HCT116 (cell line): ENCODE data around the gene TACC2. TPM values are rescaled to one million over a fixed set of nuclear protein-coding genes. Genes with fewer than 3 reads are reported as not detected.

Experiments used
- ATAC-seq: fragments of 200-7000 bp; cut with Tn5 transposase; 2 replicates; pipeline ENCODE4 v1.9.1; 2020; ENCODE audit warnings: mild to moderate bottlenecking, moderate library complexity
- BruUV-seq: library from RNA; stranded (reverse); fragments of 400-500 nt; replicated peaks from 2 replicates; lab custom pipeline; 2021; lab: Mats Ljungman, UMichigan
- CTCF ChIA-PET: fragments of 300-600 bp; sonication (Branson Sonifier 250); formaldehyde crosslinking; loops from one replicate; lab custom pipeline; 2021; ENCODE audit warnings: antibody characterized with exemption; lab: Charles Lee
- POLR2A ChIA-PET: fragments of 300-600, 350-600 bp; sonication (Branson Sonifier 250); formaldehyde crosslinking; loops from one replicate; lab custom pipeline; 2021; ENCODE audit warnings: antibody characterized with exemption; lab: Charles Lee
- RAD21 ChIA-PET, 2 experiments: fragments of 300-600 bp; sonication (Branson Sonifier 250); formaldehyde crosslinking; loops; one replicate each; lab custom pipeline; 2023; ENCODE audit warnings: low total read pairs in 2 of 2; ENCODE audit not compliant: uncharacterized antibody in 2 of 2, unreplicated experiment in 2 of 2, low non-redundant PET in 1 of 2; lab: Charles Lee
- DNase-seq: peaks from one replicate; pipeline ENCODE4 v3.0.0-alpha.2; 2010; ENCODE audit warnings: low read depth, low spot score
- H2AFZ ChIP-seq: fragments of 200-600 bp; shearing (Covaris generic), sonication (generic); 2 replicates; pipeline ENCODE4 v1.6.1; 2017; ENCODE audit warnings: low read depth, mixed run types, mixed read lengths, antibody characterized with exemption, low read length; ENCODE audit not compliant: poor library complexity, severe bottlenecking
- H3K27ac ChIP-seq: 2 replicates; pipeline ENCODE4 v1.5.1; 2012; ENCODE audit warnings: low read depth, low read length
- H3K27me3 ChIP-seq: fragments of 200-600 bp; sonication (generic); 2 replicates; pipeline ENCODE4 v1.6.1; 2016; ENCODE audit warnings: mixed run types, low read length, mixed read lengths; ENCODE audit not compliant: insufficient read depth
- H3K36me3 ChIP-seq, 2 experiments: fragments of 200-500 bp in 1 of 2; fragments of 200-600 bp in 1 of 2; sonication (Bioruptor generic) in 1 of 2; sonication (generic) in 1 of 2; 2 replicates each; pipeline versions ENCODE4 v1.5.1 to v1.6.1; 2014 to 2016; ENCODE audit warnings: low read length in 2 of 2, inconsistent platforms in 1 of 2, mixed read lengths in 1 of 2, mixed run types in 1 of 2; ENCODE audit not compliant: insufficient read depth in 2 of 2, control insufficient read depth in 1 of 2
- H3K4me1 ChIP-seq, 2 experiments: fragments of 200-600 bp in 1 of 2; sonication (generic) in 1 of 2; 2 replicates each; pipeline versions ENCODE4 v1.5.1 to v1.6.1; 2012 to 2017; ENCODE audit warnings: low read length in 2 of 2, inconsistent platforms in 1 of 2, mild to moderate bottlenecking in 1 of 2, mixed read lengths in 1 of 2, mixed run types in 1 of 2, moderate library complexity in 1 of 2; ENCODE audit not compliant: insufficient read depth in 2 of 2, control insufficient read depth in 1 of 2
- H3K4me2 ChIP-seq: fragments of 200-600 bp; sonication (generic); 2 replicates; pipeline ENCODE4 v1.6.1; 2017; ENCODE audit warnings: mixed run types, low read length, mixed read lengths
- H3K4me3 ChIP-seq, 2 experiments: fragments of 200-600 bp in 1 of 2; sonication (generic) in 1 of 2; replicated peaks in 1 of 2; 2 replicates each; pipeline ENCODE4 v1.5.1; 2011 to 2016; ENCODE audit warnings: low read length in 2 of 2, control low read depth in 1 of 2, low read depth in 1 of 2, mild to moderate bottlenecking in 1 of 2, mixed read lengths in 1 of 2, mixed run types in 1 of 2
- H3K79me2 ChIP-seq: fragments of 200-600 bp; sonication (generic); 2 replicates; pipeline ENCODE4 v1.6.1; 2017; ENCODE audit warnings: mild to moderate bottlenecking, mixed run types, low read length, moderate library complexity, mixed read lengths; ENCODE audit not compliant: insufficient read depth
- H3K9ac ChIP-seq: fragments of 200-600 bp; sonication (generic); 2 replicates; pipeline ENCODE4 v1.6.1; 2016; ENCODE audit warnings: low read length, mixed read lengths
- H3K9me2 ChIP-seq: fragments of 200-600 bp; sonication (generic), shearing (Covaris generic); 2 replicates; pipeline ENCODE4 v1.6.1; 2017; ENCODE audit warnings: mixed run types, mild to moderate bottlenecking, moderate library complexity; ENCODE audit not compliant: insufficient read depth
- H3K9me3 ChIP-seq, 2 experiments: fragments of 200-500 bp in 1 of 2; fragments of 200-600 bp in 1 of 2; sonication (Bioruptor generic) in 1 of 2; sonication (generic) in 1 of 2; 2 replicates each; pipeline ENCODE4 v1.6.1; 2014 to 2017; ENCODE audit warnings: low read length in 2 of 2, mixed read lengths in 2 of 2, inconsistent platforms in 1 of 2, low read depth in 1 of 2, mild to moderate bottlenecking in 1 of 2, mixed run types in 1 of 2, moderate library complexity in 1 of 2; ENCODE audit not compliant: control insufficient read depth in 1 of 2, insufficient read depth in 1 of 2
- H4K20me1 ChIP-seq: fragments of 200-600 bp; sonication (generic), shearing (Covaris generic); 2 replicates; pipeline ENCODE4 v1.6.1; 2017; ENCODE audit warnings: mixed run types, mild to moderate bottlenecking, moderate library complexity; ENCODE audit not compliant: insufficient read depth
- CEBPB ChIP-seq: IDR thresholded peaks from 2 replicates; pipeline ENCODE4 v1.6.1; 2012; ENCODE audit warnings: low read depth
- EGR1 ChIP-seq: IDR thresholded peaks from 2 replicates; pipeline ENCODE4 v1.6.1; 2012; ENCODE audit warnings: low read depth
- ELF1 ChIP-seq: IDR thresholded peaks from 2 replicates; pipeline ENCODE4 v1.6.1; 2012; ENCODE audit warnings: low read depth, borderline replicate concordance
- EZH2phosphoT487 ChIP-seq: fragments of 200-600 bp; IDR thresholded peaks from 2 replicates; pipeline ENCODE4 v1.6.1; 2018; ENCODE audit warnings: antibody characterized with exemption, borderline replicate concordance
- FOSL1 ChIP-seq: IDR thresholded peaks from 2 replicates; pipeline ENCODE4 v1.6.1; 2012; ENCODE audit warnings: low read depth
- JUND ChIP-seq: IDR thresholded peaks from 2 replicates; pipeline ENCODE4 v1.6.1; 2012
- POLR2AphosphoS5 ChIP-seq: IDR thresholded peaks from 2 replicates; pipeline ENCODE4 v1.6.1; 2011; ENCODE audit warnings: mild to moderate bottlenecking, low read depth, low read length, moderate library complexity
- RAD21 ChIP-seq: IDR thresholded peaks from 2 replicates; pipeline ENCODE4 v1.6.1; 2012; ENCODE audit warnings: low read depth, mild to moderate bottlenecking
- REST ChIP-seq: IDR thresholded peaks from 2 replicates; pipeline ENCODE4 v1.6.1; 2012; ENCODE audit warnings: low read depth
- SP1 ChIP-seq: IDR thresholded peaks from 2 replicates; pipeline ENCODE4 v1.6.1; 2012; ENCODE audit warnings: low read depth
- ZNF274 ChIP-seq: fragments of 200-500 bp; sonication (Bioruptor generic); IDR thresholded peaks from 2 replicates; pipeline ENCODE4 v1.6.1; 2014; ENCODE audit warnings: mild to moderate bottlenecking, low read depth, low read length, inconsistent platforms
- intact Hi-C: fragments of 100-400 bp; cut with micrococcal nuclease; formaldehyde crosslinking; loops from 2 replicates; pipeline ENCODE4 v1.10.0; 2022
- total RNA-seq: library from RNA; stranded (reverse); gene quantifications from one replicate; pipeline ENCODE4 v1.2.1, GENCODE V29; 2021; ENCODE audit not compliant: unreplicated experiment
- TF ChIP-seq, protein P1 (sequence below): IDR thresholded peaks from 2 replicates; pipeline ENCODE4 v1.6.1; 2012

TACC2 gene
- total RNA-seq, 1 experiment from 2014 or later: 38.6 TPM

DNA sequence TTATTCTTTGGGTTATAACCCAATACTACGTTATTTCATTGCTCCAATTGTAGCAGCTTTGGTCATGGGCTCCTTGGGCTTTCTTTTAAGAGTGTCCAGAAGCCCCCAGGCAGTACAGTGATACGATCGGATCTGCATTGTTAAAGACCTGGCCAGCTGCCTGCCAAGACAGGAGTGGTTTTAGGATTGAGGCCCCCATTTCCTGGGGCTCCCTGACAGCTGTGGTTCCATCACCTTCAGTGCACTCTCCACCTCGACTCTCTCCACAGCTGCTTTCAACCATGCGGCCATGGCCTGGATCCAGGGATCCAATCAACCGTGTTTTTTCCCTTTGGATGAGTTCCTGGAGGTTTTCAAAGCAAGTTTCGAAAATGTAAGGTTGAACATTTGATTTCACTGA lies 158.7 kb downstream of the TACC2 start:
- H3K27ac ChIP-seq: no peak overlapping the region

More for the DNA sequence above, 158.7 kb downstream of the TACC2 start:
- no TSS peak for BruUV-seq
- Histone ChIP-seq H3K79me2 (no peaks in the 10 kb centered on the region), H3K4me1 (peaks cover 6 to 12% of the 10 kb centered on the region in 2 experiments), H3K9me2 (no peaks in the 10 kb centered on the region), H3K36me3 (peaks cover 0 to 19% of the 10 kb centered on the region in 2 experiments; a peak in 2 of 4 replicates), H4K20me1 (no peaks in the 10 kb centered on the region), H3K9me3 (peaks cover 0 to 5% of the 10 kb centered on the region in 2 experiments; a peak in 1 of 4 replicates), H2AFZ (no peak overlapping the region), H3K4me2 (no peak overlapping the region), H3K27me3 (no peaks in the 10 kb centered on the region), H3K9ac (no peak overlapping the region), H3K4me3 (no peak overlapping the region)
- no peak for DNase-seq
- TF ChIP-seq JUND: no peak
- TF ChIP-seq FOSL1: no peak
- TF ChIP-seq ZNF274: no peak
- TF ChIP-seq REST: no peak
- TF ChIP-seq, protein P1, sequence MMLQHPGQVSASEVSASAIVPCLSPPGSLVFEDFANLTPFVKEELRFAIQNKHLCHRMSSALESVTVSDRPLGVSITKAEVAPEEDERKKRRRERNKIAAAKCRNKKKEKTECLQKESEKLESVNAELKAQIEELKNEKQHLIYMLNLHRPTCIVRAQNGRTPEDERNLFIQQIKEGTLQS: no peak
- no peak for TF ChIP-seq SP1
- TF ChIP-seq CEBPB: no peak
- no peak for TF ChIP-seq POLR2AphosphoS5
- TF ChIP-seq EGR1: no peak
- TF ChIP-seq RAD21: no peak
- TF ChIP-seq EZH2phosphoT487: no peak
- TF ChIP-seq ELF1: no peak
- ChIA-PET RAD21 (no interaction called here), CTCF (no interaction called here), POLR2A (no interaction called here)
- no peak for ATAC-seq
- intact Hi-C loops: loop anchor here (10.0 kb wide), 1 partner anchor 417 kb away; the partner anchor contains the start of gene DMBT1
